HepG2 (cell line): ENCODE measurements around the gene HDDC3. TPM values are rescaled to one million over a fixed set of nuclear protein-coding genes. Genes with fewer than 3 reads are reported as not detected.
A peak's percentile ranks its signal among the peaks of the same experiment; 100 is the strongest.

Source experiments
- AGO1 ChIP-seq: fragments of 200-400 bp; formaldehyde crosslinking; IDR thresholded peaks from 2 replicates; pipeline ENCODE4 v1.6.1; 2017; ENCODE audit warnings: mild to moderate bottlenecking, low read depth, low read length, moderate library complexity; ENCODE audit not compliant: poor library complexity, severe bottlenecking
- AHR ChIP-seq: IDR thresholded peaks from 2 replicates; pipeline ENCODE4 v1.6.1; 2018; ENCODE audit warnings: missing genetic modification reagents, missing compliant biosample characterization
- DRAP1 ChIP-seq: IDR thresholded peaks from 2 replicates; pipeline ENCODE4 v1.6.1; 2016; ENCODE audit warnings: missing genetic modification reagents, missing compliant biosample characterization
- FOSL1 ChIP-seq: sonication (generic); formaldehyde crosslinking; IDR thresholded peaks from 2 replicates; pipeline ENCODE4 v1.9.0; 2021; ENCODE audit warnings: missing genetic modification reagents, borderline replicate concordance
- HCFC1 ChIP-seq: fragments of 150-350 bp; IDR thresholded peaks from 2 replicates; pipeline ENCODE4 v1.6.1; 2014; ENCODE audit warnings: low read depth, low read length
- KLF16 ChIP-seq, 2 experiments: sonication (generic) in 1 of 2; formaldehyde crosslinking in 1 of 2; IDR thresholded peaks; 2 replicates each; pipeline versions ENCODE4 v1.6.1 to v1.8.0; 2016 to 2023; ENCODE audit warnings: missing genetic modification reagents in 2 of 2, missing compliant biosample characterization in 1 of 2
- NR2F1 ChIP-seq, 2 experiments: fragments of 450-650 bp in 1 of 2; formaldehyde crosslinking in 1 of 2; IDR thresholded peaks; 2 replicates each; pipeline versions ENCODE4 v1.5.0 to v1.6.1; 2016 to 2020; ENCODE audit warnings: mild to moderate bottlenecking in 1 of 2, missing compliant biosample characterization in 1 of 2, missing genetic modification reagents in 1 of 2, moderate library complexity in 1 of 2
- PITX1 ChIP-seq: sonication (generic); formaldehyde crosslinking; IDR thresholded peaks from 2 replicates; pipeline ENCODE4 v1.5.1; 2020; ENCODE audit warnings: mild to moderate bottlenecking, missing genetic modification reagents
- PRPF4 ChIP-seq: fragments of 200-400 bp; formaldehyde crosslinking; IDR thresholded peaks from 2 replicates; pipeline ENCODE4 v1.6.1; 2016; ENCODE audit warnings: low read length, low read depth; ENCODE audit not compliant: poor library complexity, severe bottlenecking
- REPIN1 ChIP-seq: sonication (generic); formaldehyde crosslinking; IDR thresholded peaks from 2 replicates; pipeline ENCODE4 v1.8.0; 2022; ENCODE audit warnings: missing genetic modification reagents, low read depth, mild to moderate bottlenecking, borderline replicate concordance
- RFX3 ChIP-seq: IDR thresholded peaks from 2 replicates; pipeline ENCODE4 v1.6.1; 2016; ENCODE audit warnings: missing biosample characterization, missing genetic modification reagents
- SP2 ChIP-seq: sonication (generic); formaldehyde crosslinking; IDR thresholded peaks from 2 replicates; pipeline ENCODE4 v1.5.1; 2020; ENCODE audit warnings: mild to moderate bottlenecking, missing genetic modification reagents
- ZBTB8A ChIP-seq: sonication (generic); formaldehyde crosslinking; IDR thresholded peaks from 2 replicates; pipeline ENCODE4 v1.4.0; 2020; ENCODE audit warnings: mild to moderate bottlenecking, low read depth, missing genetic modification reagents, borderline replicate concordance
- ZMAT3 ChIP-seq: sonication (generic); formaldehyde crosslinking; conservative IDR thresholded peaks from 2 replicates; pipeline ENCODE4 v1.7.0; 2021; ENCODE audit warnings: missing genetic modification reagents
- ZNF501 ChIP-seq: sonication (generic); formaldehyde crosslinking; IDR thresholded peaks from 2 replicates; pipeline ENCODE4 v1.5.1; 2020; ENCODE audit warnings: mild to moderate bottlenecking, moderate library complexity, missing genetic modification reagents
- ZNF512B ChIP-seq: sonication (generic); formaldehyde crosslinking; IDR thresholded peaks from 2 replicates; pipeline ENCODE4 v1.5.1; 2020; ENCODE audit warnings: missing genetic modification reagents, mild to moderate bottlenecking, borderline replicate concordance
- ZNF562 ChIP-seq: sonication (generic); formaldehyde crosslinking; IDR thresholded peaks from 2 replicates; pipeline ENCODE4 v1.8.0; 2022; ENCODE audit warnings: missing genetic modification reagents, borderline replicate concordance
- ZNF660 ChIP-seq: sonication (generic); formaldehyde crosslinking; IDR thresholded peaks from 2 replicates; pipeline ENCODE4 v1.5.1; 2020; ENCODE audit warnings: mild to moderate bottlenecking, low read depth, missing genetic modification reagents, borderline replicate concordance
- ZNF816 ChIP-seq: sonication (generic); formaldehyde crosslinking; IDR thresholded peaks from 2 replicates; pipeline ENCODE4 v1.8.0; 2022; ENCODE audit warnings: missing genetic modification reagents, mild to moderate bottlenecking, borderline replicate concordance
- polyA plus RNA-seq, 8 experiments: library from polyadenylated mRNA; depleted of rRNA in 3 of 8; stranded (reverse) in 7 of 8; unstranded in 1 of 8; fragments of >200 nt; fragmentation: Illumina TruSeq in 4 of 8; extraction: Trizol in 4 of 8; gene quantifications; 2 replicates each; pipeline versions ENCODE4 v1.2.1 to v1.2.3, GENCODE V29; 2011 to 2016; ENCODE audit warnings: low read depth in 4 of 8, missing spikeins in 1 of 8, mixed read lengths in 1 of 8; ENCODE audit not compliant: insufficient read depth in 1 of 8
- total RNA-seq, 5 experiments: library from RNA; depleted of rRNA; stranded (reverse); fragments of >200 nt; fragmentation: Illumina TruSeq; extraction: Trizol; gene quantifications; 2 replicates each; pipeline ENCODE4 v1.2.3, GENCODE V29; 2016; ENCODE audit warnings: low read depth in 1 of 5
- TF ChIP-seq, protein P1 (sequence below): sonication (generic); formaldehyde crosslinking; IDR thresholded peaks from 2 replicates; pipeline ENCODE4 v1.5.1; 2020; ENCODE audit warnings: mild to moderate bottlenecking, missing genetic modification reagents, borderline replicate concordance

HDDC3 gene
- total and polyA plus RNA-seq, 2 of the 13 experiments (the other 11 are each of a cell fraction or from before 2014, with no cell fraction given) = 18.7 to 28.3 TPM

GRCh38 chr15:90893175-90894090 is 38.9 kb downstream of the HDDC3 start (continued):
- TF ChIP-seq SP2 (CRISPR knock-in tag) (no peak), ZNF501 (CRISPR knock-in tag) (peak; percentile 55; the same call in 1 of the 2 replicates), PRPF4 (no peak), FOSL1 (CRISPR knock-in tag) (no peak), HCFC1 (no peak), KLF16 (CRISPR knock-in tag; IDR thresholded peaks at IDR 0.05) (0 out of 4 replicates have a peak, but pooled peaks of 1 of the 2 experiments have one; percentile 52), NR2F1 (CRISPR knock-in tag; IDR thresholded peaks at IDR 0.05) (no peak), AGO1 (no peak), ZNF660 (CRISPR knock-in tag) (no peak), ZMAT3 (CRISPR knock-in tag) (no peak), AHR (CRISPR knock-in tag) (no peak), ZNF816 (CRISPR knock-in tag) (no peak), PITX1 (CRISPR knock-in tag) (no peak), REPIN1 (0 out of 2 replicates have a peak, but pooled peaks have one; percentile 35), ZNF512B (no peak; the same call in 1 of the 2 replicates), ZBTB8A (CRISPR knock-in tag) (no peak), ZNF562 (no peak), RFX3 (no peak), DRAP1 (CRISPR knock-in tag) (no peak)
- TF ChIP-seq, protein P1, sequence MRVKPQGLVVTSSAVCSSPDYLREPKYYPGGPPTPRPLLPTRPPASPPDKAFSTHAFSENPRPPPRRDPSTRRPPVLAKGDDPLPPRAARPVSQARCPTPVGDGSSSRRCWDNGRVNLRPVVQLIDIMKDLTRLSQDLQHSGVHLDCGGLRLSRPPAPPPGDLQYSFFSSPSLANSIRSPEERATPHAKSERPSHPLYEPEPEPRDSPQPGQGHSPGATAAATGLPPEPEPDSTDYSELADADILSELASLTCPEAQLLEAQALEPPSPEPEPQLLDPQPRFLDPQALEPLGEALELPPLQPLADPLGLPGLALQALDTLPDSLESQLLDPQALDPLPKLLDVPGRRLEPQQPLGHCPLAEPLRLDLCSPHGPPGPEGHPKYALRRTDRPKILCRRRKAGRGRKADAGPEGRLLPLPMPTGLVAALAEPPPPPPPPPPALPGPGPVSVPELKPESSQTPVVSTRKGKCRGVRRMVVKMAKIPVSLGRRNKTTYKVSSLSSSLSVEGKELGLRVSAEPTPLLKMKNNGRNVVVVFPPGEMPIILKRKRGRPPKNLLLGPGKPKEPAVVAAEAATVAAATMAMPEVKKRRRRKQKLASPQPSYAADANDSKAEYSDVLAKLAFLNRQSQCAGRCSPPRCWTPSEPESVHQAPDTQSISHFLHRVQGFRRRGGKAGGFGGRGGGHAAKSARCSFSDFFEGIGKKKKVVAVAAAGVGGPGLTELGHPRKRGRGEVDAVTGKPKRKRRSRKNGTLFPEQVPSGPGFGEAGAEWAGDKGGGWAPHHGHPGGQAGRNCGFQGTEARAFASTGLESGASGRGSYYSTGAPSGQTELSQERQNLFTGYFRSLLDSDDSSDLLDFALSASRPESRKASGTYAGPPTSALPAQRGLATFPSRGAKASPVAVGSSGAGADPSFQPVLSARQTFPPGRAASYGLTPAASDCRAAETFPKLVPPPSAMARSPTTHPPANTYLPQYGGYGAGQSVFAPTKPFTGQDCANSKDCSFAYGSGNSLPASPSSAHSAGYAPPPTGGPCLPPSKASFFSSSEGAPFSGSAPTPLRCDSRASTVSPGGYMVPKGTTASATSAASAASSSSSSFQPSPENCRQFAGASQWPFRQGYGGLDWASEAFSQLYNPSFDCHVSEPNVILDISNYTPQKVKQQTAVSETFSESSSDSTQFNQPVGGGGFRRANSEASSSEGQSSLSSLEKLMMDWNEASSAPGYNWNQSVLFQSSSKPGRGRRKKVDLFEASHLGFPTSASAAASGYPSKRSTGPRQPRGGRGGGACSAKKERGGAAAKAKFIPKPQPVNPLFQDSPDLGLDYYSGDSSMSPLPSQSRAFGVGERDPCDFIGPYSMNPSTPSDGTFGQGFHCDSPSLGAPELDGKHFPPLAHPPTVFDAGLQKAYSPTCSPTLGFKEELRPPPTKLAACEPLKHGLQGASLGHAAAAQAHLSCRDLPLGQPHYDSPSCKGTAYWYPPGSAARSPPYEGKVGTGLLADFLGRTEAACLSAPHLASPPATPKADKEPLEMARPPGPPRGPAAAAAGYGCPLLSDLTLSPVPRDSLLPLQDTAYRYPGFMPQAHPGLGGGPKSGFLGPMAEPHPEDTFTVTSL = no peak
